NB4 (cell line): ENCODE measurements around the gene HNRNPUL1.

Experiments used
- DNase-seq: peaks from one replicate; pipeline ENCODE4 v3.0.0; 2010; ENCODE audit warnings: low read depth
- H3K4me3 ChIP-seq: one replicate; pipeline ENCODE4 v1.5.1; 2011; ENCODE audit warnings: mild to moderate bottlenecking, low read depth, low read length, moderate library complexity
- MYC ChIP-seq: IDR thresholded peaks from 2 replicates; pipeline ENCODE4 v1.6.1; 2011; ENCODE audit warnings: low read depth, low read length
- POLR2A ChIP-seq: IDR thresholded peaks from 2 replicates; pipeline ENCODE4 v1.6.1; 2011; ENCODE audit warnings: mild to moderate bottlenecking; ENCODE audit not compliant: insufficient read length; ENCODE audit errors: extremely low read depth
- TF ChIP-seq, protein P1 (sequence below): IDR thresholded peaks from one replicate; pipeline ENCODE4 v1.5.1; 2012; ENCODE audit warnings: low read depth, low read length
- TF ChIP-seq, protein P2 (sequence below): IDR thresholded peaks from 2 replicates; pipeline ENCODE4 v1.6.1; 2011; ENCODE audit warnings: low read depth, low read length

Gene HNRNPUL1

DNA sequence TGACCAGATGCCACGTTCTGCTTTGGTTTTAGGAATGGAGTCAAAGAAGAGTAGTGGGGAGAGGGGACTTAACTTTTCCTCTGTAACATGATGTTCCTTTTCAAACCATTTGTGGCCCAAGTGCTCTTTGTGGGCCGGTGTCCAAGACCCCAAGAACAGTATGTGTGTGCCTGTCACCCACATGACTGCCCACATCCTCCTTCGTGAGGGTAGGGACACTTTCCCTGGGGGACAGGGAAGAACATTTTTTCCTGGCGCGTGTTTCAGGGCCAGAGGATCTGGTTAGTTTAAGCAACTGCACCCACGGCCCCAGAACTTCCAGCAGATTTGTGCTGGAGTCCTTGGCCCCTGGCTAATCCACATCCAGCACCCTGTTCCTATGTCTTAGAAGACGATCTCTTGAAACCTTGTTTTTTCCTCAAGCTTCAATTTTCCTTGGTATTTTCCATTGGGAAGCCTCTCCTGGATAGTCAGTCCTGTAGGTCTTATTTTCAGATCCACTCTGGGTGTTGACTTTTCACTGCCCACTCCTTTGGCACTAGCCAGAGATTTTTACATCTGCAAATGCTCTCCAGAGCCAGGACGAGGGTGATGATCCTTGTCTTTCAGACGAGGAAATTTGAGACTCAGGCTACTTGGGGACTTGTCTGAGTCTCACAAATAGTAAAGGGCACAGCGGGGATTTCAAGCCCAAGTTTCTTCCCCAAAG is 35.0 kb downstream of the HNRNPUL1 start:
- DNase-seq, result no peak
- no peak overlapping the region for H3K4me3 ChIP-seq
- TF ChIP-seq POLR2A (no peak), MYC (no peak)
- TF ChIP-seq, protein P1, sequence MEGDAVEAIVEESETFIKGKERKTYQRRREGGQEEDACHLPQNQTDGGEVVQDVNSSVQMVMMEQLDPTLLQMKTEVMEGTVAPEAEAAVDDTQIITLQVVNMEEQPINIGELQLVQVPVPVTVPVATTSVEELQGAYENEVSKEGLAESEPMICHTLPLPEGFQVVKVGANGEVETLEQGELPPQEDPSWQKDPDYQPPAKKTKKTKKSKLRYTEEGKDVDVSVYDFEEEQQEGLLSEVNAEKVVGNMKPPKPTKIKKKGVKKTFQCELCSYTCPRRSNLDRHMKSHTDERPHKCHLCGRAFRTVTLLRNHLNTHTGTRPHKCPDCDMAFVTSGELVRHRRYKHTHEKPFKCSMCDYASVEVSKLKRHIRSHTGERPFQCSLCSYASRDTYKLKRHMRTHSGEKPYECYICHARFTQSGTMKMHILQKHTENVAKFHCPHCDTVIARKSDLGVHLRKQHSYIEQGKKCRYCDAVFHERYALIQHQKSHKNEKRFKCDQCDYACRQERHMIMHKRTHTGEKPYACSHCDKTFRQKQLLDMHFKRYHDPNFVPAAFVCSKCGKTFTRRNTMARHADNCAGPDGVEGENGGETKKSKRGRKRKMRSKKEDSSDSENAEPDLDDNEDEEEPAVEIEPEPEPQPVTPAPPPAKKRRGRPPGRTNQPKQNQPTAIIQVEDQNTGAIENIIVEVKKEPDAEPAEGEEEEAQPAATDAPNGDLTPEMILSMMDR, result no peak
- TF ChIP-seq, protein P2, sequence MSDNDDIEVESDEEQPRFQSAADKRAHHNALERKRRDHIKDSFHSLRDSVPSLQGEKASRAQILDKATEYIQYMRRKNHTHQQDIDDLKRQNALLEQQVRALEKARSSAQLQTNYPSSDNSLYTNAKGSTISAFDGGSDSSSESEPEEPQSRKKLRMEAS, result no peak

DNA sequence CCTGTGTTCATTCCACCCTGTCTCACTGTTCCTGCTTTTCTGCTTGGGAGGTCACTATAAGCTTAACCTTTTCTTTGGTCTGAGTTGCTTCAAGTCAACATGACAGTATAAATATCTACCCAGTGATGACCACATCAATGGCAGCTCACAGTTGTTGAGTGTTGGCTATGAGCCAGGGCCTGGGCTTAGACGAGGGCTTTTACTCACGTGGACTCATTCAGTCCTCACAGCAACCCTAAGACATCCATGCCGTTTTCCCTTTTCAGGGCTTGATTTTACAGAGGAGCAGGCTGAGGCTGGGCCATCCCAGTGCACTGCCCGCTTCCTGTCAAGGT is 35.5 kb downstream of the HNRNPUL1 start:
- no peak overlapping the region for H3K4me3 ChIP-seq
- DNase-seq, result no peak
- no peak for TF ChIP-seq POLR2A
- TF ChIP-seq MYC, result no peak
- TF ChIP-seq, protein P1, result no peak
- TF ChIP-seq, protein P2, result no peak

DNA sequence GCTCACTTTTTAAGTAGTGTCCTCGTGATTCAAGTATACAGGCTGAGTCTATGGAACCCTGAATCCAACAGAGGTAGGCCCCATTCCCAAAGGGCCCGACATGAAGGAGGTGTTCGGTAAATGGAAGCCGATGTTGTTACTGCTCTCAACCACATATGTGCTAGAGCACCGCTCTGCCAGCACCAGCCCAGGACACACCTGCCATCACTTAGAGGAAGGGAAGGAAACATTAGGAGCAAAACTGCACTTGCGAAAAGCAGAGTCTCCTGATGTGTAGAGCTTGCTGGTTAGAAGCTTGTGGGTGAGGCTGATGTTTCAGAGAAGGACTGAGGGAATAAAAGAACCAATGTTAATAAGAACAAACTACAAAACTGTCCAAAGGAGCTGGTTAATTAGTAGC is 36.4 kb downstream of the HNRNPUL1 start:
- TF ChIP-seq, protein P2, result no peak
- TF ChIP-seq, protein P1, result no peak
- TF ChIP-seq MYC (no peak), POLR2A (no peak)
- no peak overlapping the region for H3K4me3 ChIP-seq
- DNase-seq, result no peak

DNA sequence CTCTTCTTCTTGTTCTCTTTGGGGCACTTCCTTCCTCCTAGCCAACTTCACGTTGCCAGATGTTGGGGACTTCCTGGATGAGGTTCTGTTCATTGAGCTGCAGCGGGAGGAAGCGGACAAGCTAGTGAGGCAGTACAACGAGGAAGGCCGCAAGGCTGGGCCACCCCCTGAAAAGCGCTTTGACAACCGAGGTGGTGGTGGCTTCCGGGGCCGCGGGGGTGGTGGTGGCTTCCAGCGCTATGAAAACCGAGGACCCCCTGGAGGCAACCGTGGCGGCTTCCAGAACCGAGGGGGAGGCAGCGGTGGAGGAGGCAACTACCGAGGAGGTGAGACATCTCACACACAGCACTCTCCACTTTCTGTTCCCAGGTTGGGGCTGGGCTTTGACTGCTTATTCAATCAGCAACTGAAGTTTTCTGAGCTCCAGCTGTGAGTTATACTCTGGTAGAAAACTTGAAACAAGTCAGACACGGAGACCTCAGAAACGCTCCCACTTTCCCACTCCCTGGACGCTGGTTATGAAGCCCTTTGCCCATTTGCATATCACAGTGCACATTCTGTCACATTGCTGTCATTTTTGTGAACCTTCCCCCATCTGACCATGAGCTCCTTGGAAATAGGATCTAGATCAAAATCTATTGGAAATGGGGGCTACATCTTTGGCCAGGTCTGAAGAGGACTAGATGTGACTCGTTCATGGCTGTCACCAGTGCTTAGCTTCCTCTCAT is 38.6 kb downstream of the HNRNPUL1 start:
- TF ChIP-seq, protein P2, result no peak
- TF ChIP-seq, protein P1, result no peak
- TF ChIP-seq MYC (no peak), POLR2A (no peak)
- no peak for DNase-seq
- no peak overlapping the region for H3K4me3 ChIP-seq

DNA sequence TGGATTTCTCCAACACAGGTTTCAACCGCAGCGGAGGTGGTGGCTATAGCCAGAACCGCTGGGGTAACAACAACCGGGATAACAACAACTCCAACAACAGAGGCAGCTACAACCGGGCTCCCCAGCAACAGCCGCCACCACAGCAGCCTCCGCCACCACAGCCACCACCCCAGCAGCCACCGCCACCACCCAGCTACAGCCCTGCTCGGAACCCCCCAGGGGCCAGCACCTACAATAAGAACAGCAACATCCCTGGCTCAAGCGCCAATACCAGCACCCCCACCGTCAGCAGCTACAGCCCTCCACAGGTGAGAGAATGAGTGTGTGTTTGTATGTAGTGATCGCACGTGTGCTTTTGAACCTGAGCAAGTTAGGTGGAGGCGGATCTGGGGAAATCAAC is 39.8 kb downstream of the HNRNPUL1 start:
- no peak for TF ChIP-seq MYC
- TF ChIP-seq, protein P2, result no peak
- TF ChIP-seq, protein P1, result no peak
- no peak for TF ChIP-seq POLR2A
- no peak overlapping the region for H3K4me3 ChIP-seq
- DNase-seq, result no peak
